ENCODE measurements around the gene HIVEP1. TPM values are rescaled to one million over a fixed set of nuclear protein-coding genes. Genes with fewer than 3 reads are reported as not detected.

The HIVEP1 gene
- total and polyA plus RNA-seq, 2 donors from 2014 or later = 3.6 to 30.4 TPM

- intact Hi-C loops (cut with DNase I) = no loop called here
- no peaks in the 10 kb centered on the region for H3K4me1 ChIP-seq (ENCODE audit: control insufficient read depth in 2 of 3, insufficient read depth in 2 of 3, low read depth in 1 of 3, low read length in 3 of 3)
- no peak overlapping the region for H3K4me3 ChIP-seq (ENCODE audit: low read length in 3 of 3)
- no peak overlapping the region for H3K9ac ChIP-seq (ENCODE audit: low read length in 3 of 3)
- H3K27ac ChIP-seq (ENCODE audit: low read depth in 2 of 2, low read length in 2 of 2) = no peak overlapping the region
- TF ChIP-seq, protein P1, sequence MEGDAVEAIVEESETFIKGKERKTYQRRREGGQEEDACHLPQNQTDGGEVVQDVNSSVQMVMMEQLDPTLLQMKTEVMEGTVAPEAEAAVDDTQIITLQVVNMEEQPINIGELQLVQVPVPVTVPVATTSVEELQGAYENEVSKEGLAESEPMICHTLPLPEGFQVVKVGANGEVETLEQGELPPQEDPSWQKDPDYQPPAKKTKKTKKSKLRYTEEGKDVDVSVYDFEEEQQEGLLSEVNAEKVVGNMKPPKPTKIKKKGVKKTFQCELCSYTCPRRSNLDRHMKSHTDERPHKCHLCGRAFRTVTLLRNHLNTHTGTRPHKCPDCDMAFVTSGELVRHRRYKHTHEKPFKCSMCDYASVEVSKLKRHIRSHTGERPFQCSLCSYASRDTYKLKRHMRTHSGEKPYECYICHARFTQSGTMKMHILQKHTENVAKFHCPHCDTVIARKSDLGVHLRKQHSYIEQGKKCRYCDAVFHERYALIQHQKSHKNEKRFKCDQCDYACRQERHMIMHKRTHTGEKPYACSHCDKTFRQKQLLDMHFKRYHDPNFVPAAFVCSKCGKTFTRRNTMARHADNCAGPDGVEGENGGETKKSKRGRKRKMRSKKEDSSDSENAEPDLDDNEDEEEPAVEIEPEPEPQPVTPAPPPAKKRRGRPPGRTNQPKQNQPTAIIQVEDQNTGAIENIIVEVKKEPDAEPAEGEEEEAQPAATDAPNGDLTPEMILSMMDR (IDR thresholded peaks at IDR 0.05; ENCODE audit: borderline replicate concordance, extremely low read depth, insufficient read depth) = no peak
- H3K27me3 ChIP-seq (ENCODE audit: control insufficient read depth, insufficient read depth, low read length) = no peaks in the 10 kb centered on the region
- DNase-seq (no peak), FAIRE-seq (no peak)
- H3K36me3 ChIP-seq (ENCODE audit: control insufficient read depth in 2 of 3, insufficient read depth in 3 of 3, low read length in 3 of 3) = no peaks in the 10 kb centered on the region
- no peaks in the 10 kb centered on the region for H3K9me3 ChIP-seq (ENCODE audit: control insufficient read depth in 2 of 3, insufficient read depth in 1 of 3, low read length in 3 of 3)
Observed at GRCh38 chr6:12196326-12196936, 184.3 kb downstream of the HIVEP1 start.

- Histone ChIP-seq H3K27ac (ENCODE audit: low read depth in 2 of 2, low read length in 2 of 2) (no peak overlapping the region), H3K36me3 (ENCODE audit: control insufficient read depth in 2 of 3, insufficient read depth in 3 of 3, low read length in 3 of 3) (no peaks in the 10 kb centered on the region), H3K9ac (ENCODE audit: low read length in 3 of 3) (no peak overlapping the region), H3K4me3 (ENCODE audit: low read length in 3 of 3) (no peak overlapping the region), H3K9me3 (ENCODE audit: control insufficient read depth in 2 of 3, insufficient read depth in 1 of 3, low read length in 3 of 3) (no peaks in the 10 kb centered on the region), H3K4me1 (ENCODE audit: control insufficient read depth in 2 of 3, insufficient read depth in 2 of 3, low read depth in 1 of 3, low read length in 3 of 3) (peaks cover 0 to 2% (median 0%) of the 10 kb centered on the region in 3 donors), H3K27me3 (ENCODE audit: control insufficient read depth, insufficient read depth, low read length) (no peaks in the 10 kb centered on the region)
- TF ChIP-seq, protein P1 (IDR thresholded peaks at IDR 0.05; ENCODE audit: borderline replicate concordance, extremely low read depth, insufficient read depth) = no peak
- no peak for DNase-seq
- no peak for FAIRE-seq
- intact Hi-C loops (cut with DNase I) = no loop called here
Observed at GRCh38 chr6:12198851-12199250, 186.7 kb downstream of the HIVEP1 start.

GRCh38 chr6:12200015-12200564 is 188.0 kb downstream of the HIVEP1 start:
- Histone ChIP-seq H3K4me1 (ENCODE audit: control insufficient read depth in 2 of 3, insufficient read depth in 2 of 3, low read depth in 1 of 3, low read length in 3 of 3) (peaks cover 0 to 2% (median 0%) of the 10 kb centered on the region in 3 donors), H3K27me3 (ENCODE audit: control insufficient read depth, insufficient read depth, low read length) (no peaks in the 10 kb centered on the region), H3K4me3 (ENCODE audit: low read length in 3 of 3) (no peak overlapping the region), H3K9ac (ENCODE audit: low read length in 3 of 3) (no peak overlapping the region), H3K36me3 (ENCODE audit: control insufficient read depth in 2 of 3, insufficient read depth in 3 of 3, low read length in 3 of 3) (no peaks in the 10 kb centered on the region), H3K27ac (ENCODE audit: low read depth in 2 of 2, low read length in 2 of 2) (no peak overlapping the region), H3K9me3 (ENCODE audit: control insufficient read depth in 2 of 3, insufficient read depth in 1 of 3, low read length in 3 of 3) (no peaks in the 10 kb centered on the region)
- DNase-seq (peak in 1 of 5 donors; percentile 11), FAIRE-seq (no peak)
- intact Hi-C loops (cut with DNase I) = no loop called here
- TF ChIP-seq, protein P1 (IDR thresholded peaks at IDR 0.05; ENCODE audit: borderline replicate concordance, extremely low read depth, insufficient read depth) = no peak
